Fibroblast of peridontal ligament (primary cell): ENCODE results near the gene SETD7.
A peak's percentile ranks its signal among the peaks of the same experiment; 100 is the strongest.

ENCODE experiments used
- DNase-seq: peaks from one replicate; pipeline ENCODE4 v3.0.0-alpha.2; 2010; ENCODE audit errors: extremely low read depth

SETD7 gene

DNA sequence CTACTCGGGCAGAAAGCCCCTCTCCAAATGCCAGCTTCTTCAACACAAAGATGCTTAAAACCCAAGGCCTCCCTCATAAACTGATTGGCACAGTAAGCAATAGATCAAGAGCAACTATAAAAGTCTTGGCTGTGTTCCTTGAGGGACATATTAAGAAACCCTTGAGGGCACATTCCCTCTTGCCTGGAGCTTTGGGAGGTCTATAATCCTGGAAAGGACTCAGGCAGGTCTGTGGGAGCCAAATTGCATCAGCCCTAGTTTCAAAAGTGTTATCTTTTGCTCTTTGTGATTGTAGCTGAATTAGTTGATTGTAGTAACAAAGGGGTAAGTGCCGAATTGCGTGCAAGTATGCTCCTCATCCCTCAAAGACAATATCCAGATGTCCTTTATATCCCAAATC, 18.6 kb upstream of the SETD7 start:
- no peak for DNase-seq

DNA sequence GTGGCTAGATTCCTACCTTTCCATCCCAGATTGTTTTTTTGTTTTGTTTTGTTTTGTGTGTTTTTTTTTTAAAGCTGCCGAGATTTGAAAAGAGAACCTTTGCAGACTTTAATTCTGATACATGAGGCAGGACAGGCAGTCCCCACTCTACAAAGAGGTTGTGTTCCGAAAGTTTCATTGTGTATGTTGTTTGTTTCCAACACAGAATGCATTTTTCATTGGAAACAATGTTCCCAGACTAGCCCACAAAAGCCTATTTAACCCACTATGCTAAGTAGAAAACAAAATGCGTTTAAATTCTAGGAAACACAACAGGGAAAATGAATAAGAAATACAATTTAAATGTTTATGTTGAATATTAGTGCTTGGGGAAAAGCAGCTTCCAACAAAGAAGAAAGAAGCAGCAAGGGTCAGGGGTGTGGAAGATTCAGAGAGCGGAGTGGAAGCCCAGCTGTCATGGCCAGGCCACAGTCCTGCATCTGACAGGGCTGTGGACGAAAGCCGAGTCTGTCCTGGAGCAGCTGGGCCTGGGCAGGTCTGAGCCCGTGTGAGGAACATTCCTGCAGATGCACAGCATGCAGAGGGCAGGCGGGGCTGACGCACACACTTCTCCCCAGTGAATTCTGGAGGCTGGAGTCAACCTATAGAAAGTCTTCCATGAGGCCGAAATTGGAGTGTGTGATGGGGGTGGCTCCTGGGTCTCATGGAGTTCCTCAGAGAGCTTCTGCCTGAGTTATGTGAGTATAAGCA, 12.4 kb upstream of the SETD7 start:
- DNase-seq: no peak

DNA sequence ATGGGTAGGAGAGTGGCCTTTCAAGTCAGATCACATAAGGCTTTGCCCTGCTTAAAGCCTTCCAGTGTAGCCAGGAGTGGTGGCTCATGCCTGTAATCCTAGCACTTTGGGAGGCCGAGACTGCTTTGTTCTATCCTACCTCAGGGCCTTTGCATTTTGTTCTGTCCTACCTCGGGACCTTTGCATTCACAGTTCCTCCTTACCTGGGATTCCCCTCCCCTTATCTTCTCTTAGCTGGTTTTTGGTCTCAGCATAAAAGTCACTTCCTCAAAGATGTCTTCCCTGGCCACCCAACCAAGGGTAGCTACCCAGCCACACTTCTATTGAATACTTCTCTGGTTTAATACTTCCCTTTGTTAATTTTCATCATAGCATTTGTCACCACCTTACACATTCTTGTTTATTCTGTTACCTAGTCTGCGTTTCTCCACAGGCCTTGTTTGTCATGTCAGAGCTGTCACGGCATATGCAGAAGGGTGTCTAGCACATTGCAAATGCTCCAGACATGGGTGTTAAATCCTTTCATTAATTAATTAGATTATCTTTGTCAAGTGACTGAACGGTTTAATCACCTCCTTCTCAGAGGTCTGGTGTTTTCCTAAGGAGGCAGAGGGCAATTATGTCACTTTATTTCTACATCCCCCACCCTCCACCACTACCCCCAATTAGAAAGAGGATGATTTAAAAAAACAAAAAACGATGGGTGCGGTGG, 11.3 kb upstream of the SETD7 start:
- no peak for DNase-seq

DNA sequence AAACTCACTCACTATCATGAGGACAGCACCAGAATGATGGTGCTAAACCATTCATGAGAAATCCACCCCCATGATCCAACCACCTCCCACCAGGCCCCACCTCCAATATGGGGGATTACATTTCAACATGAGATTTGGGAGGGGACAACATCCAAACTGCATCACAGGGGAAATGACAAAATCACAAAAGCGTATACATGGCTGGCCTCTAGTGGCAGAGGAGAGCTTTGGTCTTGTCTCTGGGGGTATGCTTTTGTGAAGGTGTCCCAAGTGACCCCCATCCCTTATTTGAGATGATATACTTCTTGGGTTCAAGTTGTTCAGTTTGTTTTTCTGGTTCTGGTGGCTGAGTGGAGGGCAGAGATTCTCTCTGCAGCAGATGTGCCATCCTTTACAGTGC, 8.5 kb upstream of the SETD7 start:
- DNase-seq: no peak

DNA sequence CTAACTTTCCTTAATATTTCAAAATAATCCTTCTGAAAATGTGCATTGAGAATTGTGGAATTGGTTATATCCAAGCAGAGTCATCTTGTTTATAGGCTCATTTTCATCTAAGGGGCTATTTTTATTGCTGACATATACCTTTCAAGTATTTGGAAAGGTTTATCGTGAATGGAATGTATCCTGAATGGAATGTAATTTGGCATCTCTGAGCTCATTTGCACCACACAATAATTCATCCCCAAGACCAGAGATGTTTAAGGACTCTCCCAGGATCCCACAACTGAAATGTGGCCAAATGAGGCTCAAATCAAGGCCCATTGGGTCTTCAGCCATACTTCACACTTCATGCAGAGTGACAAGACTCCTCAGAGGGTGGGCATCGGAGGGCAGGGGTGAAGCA, 7.5 kb upstream of the SETD7 start:
- DNase-seq: no peak

DNA sequence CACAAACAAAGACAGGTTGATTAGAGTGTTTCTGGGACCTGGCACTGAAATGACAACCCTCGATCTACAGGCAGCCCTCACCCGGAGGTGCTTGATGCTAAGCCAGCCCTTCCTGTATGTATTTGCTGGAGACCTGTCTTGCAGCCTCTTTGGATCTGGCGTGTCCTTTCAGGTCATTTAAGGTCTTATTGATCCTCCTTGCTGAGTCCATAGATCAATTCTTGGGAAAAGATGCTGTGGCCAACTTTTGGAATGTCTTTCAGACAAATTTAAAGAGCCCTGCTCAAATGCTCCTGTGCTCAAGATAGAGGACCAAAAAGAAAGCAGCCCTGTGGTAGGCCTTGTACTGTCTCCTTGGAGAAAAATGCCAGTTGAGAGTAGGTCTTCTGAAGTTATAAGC, 6.8 kb upstream of the SETD7 start:
- DNase-seq: no peak

DNA sequence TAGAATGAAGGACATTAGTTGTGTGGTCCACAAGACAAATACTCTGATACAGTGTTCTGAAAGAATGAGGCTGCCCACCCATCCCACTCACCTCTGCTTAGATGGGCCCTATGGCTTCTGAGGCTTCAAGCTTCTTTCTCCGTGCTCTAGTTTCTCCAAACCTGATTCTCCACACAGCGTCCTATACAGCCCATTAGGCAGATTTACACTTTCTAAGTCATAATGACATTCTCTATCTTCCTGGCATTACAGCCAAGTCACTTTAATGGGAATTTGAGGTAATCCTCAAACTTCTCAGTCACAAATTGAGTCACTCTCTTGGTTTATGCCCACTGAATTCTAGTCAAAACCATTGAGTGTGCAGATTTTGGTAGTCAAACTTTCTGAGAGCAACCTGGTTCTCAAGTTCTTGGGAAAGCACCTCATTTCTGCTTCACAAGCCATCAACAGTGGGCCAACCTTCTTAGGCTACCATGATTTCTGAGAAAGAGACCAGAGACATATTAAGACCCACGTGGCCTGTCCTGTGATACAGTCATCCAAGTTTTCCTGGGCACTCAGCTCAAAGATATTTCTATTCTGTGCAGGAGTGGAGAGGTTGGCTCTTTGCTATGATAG, 6.2 kb upstream of the SETD7 start:
- no peak for DNase-seq

DNA sequence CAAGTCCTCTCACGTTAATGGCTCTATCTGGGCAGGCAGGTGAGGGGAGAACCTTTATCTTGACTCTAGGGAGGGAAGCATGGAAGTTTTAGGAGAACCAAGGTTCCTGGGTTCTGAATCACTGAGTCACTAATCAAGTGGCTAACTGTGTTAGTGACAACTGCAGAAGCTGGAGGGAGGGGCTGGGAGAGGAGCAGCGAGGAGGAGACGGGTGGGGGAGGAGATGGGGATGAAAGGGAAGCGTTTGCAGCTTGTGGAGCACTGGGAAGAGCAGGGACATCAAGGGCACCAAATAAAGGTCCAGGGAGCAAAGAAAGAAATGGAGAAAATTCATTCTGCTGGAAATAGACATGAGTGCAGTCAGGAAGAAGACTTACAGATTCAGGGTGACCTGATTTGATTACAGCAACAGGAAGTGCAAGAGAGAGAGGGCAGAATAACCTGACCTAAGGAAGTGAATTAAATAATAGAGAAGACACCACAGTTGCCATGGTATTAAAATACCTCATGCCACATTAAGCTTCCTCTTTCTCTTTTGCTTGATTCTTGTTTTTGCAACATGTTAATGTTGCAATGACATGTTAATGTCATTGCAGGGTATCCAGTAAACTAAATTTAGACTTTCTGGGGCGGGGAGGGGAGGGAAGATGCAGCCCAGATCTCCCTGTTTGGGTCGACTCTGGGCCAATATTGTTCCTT, 4.5 kb upstream of the SETD7 start:
- no peak for DNase-seq

DNA sequence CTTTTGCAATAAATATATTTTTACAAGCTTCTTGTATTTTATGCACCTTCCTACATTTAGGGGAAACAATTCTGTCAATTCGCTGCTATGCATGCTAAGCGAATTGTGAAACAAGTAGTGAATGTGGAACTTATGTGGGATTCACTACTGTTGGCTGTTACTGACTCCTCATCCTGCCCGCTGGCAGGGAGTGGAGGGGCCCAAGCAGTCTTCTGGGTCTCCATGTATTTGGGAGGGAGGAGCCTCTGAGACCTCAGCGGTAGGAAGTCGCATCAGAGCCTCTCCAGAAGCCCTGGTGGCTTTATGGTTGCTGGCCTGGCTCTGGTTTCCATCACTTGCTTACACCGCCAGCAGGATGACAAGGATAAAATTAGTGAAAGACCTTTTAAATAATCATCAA, 3.7 kb upstream of the SETD7 start:
- no peak for DNase-seq

DNA sequence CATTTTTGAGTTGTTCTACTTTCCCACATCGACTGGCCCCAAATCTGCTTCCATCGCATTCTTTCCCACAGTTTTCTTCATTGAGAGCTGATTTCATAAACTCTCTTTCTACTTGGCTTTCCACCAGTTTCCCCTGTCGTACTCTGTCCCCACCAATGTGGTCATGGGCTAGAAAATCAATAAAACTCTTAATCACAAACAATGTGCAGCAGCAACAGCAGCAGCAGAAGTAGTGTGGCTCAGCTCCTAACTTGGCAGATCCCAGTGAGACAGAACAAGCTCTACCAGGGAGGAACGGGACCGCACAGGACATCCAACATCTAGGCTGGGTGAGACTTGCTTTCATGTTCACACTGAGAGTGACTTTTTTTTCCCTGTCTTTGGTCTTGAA, 3.1 kb upstream of the SETD7 start:
- DNase-seq: peak; percentile 33

DNA sequence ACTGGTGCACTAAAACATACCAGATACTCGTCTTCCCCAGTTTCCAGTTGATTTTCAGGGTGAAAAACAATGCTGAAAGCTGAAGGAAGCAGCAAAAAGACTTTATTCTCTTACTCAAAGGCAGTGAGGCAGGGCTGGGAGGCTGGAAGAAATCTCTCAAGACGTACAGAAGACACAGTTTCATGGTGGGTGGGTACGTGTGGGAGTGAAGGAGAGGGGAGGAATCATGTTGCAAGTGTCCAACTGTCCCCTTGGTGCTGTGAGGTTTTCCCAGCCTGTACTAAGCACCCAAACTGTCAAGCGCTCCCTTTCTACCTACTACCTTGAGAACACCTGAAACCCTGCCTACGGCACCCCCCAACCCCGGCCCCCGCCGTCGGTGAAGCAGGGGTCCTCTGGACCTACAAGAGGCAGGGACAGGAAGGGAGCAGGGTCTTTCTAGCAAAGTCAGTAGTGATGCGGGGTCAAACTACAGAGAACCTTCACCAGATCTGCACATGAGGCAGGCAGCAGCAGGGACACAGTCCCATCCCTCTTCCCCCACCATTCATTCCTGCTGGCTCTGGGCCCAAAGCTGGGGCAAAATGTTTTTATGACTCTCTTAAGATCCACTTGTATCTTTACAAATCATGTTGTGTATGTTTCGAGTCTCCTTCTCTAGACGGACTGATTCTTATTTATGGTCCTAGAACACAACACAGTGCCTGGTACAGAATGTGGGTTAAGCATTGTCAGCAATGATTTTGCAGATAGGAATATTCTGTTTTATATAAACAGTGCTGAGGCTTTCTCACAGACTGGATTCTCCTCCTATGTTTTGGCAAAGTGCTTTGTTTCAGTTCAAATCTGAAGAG, 2.4 kb upstream of the SETD7 start:
- DNase-seq: no peak

DNA sequence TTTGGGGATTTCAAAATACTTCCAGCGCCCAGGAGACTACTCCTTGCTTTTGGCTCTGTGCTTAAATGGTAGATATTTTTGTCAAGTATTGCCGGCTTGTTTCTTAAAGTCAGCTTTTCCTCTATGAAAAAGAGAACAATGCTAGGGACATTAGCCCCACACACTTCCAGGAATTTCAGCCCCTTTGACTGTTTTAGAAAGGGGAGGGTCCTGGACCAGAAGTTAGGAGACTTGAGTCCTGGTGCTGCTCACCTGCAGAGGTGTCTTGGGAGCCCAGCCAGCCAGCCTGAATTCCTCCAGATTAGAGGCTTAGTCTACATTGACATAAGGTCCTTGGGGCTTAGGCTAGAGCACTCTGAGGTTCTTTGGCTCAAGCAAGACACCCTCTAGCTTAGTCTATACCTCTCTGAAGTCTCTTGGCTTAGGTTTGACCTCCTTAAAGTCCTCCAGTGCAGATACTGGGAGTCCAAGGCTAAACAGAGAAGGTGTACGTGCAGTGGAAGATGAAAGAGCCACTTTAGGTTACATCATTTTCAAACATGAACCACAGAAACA, 1.6 kb upstream of the SETD7 start:
- no peak for DNase-seq

DNA sequence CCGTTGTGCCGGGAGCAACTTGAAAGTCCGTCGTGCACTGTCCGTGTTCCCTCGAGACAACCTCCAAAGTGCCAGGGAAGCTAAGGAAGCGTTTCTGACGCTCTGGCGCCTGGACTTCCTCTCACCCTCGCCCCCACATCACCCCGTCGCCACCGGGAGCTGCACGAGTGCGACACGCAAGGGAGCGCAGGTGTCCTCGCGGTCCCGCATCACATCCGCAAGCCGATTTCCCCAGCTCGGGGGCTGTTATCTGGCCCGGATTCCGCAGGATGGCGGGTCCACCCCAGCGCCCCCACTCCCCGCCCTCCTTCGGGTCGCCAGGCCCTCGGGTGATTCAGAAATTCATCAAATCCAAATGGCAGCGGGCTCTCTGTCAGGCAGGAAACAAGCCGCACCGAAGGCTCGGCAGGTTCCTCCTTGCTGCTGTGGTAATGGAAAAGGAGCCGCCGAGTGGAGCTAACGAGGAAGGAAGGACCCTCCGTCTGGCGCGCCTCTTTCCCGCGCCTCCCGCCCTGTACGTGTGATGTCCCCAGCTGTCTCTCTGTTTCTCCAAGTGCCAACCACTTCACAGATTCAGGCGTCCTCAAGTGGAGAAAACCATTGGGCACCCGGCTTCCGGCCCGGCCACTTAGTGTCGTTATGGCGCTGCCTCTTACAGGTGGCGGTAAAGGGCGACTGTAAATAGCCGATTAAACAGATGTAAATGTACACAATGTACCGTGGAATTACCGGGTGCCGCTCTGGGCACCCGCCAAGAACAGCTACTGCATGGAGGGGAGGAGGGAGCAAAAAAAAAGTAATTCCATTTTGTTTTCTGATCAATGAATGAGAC, 921 bp upstream of the SETD7 start:
- no peak for DNase-seq

DNA sequence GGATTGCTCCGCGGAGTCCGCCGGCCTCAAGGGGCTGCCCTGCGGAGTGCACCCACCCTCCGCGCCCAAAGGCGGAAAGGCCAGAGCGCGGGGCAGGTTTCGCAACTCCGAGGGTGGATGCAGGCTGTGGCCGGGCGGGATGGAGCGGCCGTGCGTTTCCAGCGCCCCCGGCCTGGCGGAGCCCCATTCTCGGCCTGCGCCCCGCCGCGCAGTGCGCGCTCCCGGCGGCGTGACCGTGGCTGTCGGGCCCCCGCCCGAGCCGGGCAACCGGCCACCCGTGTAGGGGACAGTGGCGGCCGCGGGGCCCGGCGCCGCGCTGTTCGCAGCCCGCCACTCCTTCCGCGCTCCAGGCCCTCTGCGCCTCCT, 331 bp downstream of the SETD7 start:
- DNase-seq: no peak

DNA sequence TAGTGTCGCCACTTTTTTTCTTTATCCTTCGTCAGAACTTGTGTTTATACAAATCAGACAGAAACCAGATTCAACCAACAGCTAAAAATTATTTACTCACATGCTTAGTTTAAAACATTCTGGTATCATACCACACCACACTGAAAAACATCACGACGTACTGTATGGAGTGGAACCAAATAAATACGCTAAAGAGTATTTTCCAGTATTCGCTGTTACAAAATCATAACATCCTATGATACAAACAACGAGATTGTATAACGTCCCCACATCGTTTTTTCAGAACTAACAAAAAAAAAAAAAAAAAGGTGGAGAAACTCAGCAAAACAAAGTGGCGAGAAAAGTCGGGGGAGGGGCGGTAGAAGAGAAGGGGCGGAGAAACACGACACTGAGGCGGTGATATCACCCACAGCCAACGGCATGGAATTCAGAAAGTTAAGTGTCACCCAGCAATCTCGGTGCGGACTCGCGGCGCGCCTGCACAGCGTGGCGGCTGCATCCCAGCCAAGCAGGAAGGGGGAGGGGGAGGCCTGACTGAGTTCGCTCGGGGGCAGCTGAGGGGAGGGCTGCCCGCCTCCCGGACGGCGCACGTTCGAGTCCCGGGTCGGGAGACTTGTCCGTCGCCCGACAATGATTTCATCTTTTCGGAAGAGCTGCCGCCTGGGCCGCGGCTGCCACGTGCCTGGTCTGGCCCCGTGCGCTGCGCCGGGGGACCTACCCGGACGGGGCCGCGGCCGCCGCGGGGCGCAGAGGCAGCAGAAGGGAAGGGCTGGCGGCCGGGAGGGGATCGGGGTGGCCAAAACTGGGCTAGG, 920 bp downstream of the SETD7 start:
- DNase-seq: peak; percentile 86

DNA sequence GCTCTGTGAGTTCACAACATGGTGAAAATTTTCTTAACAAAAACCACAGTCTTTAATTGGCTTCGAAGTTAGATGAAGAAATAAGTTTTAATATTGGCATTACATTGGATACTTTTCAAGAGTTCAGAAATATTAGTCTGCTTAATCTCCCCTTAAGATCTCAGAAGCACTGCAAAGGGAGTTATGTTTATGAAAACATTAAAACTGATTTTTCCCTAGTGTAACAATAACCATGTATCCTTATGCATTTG, 1.5 kb downstream of the SETD7 start:
- no peak for DNase-seq

DNA sequence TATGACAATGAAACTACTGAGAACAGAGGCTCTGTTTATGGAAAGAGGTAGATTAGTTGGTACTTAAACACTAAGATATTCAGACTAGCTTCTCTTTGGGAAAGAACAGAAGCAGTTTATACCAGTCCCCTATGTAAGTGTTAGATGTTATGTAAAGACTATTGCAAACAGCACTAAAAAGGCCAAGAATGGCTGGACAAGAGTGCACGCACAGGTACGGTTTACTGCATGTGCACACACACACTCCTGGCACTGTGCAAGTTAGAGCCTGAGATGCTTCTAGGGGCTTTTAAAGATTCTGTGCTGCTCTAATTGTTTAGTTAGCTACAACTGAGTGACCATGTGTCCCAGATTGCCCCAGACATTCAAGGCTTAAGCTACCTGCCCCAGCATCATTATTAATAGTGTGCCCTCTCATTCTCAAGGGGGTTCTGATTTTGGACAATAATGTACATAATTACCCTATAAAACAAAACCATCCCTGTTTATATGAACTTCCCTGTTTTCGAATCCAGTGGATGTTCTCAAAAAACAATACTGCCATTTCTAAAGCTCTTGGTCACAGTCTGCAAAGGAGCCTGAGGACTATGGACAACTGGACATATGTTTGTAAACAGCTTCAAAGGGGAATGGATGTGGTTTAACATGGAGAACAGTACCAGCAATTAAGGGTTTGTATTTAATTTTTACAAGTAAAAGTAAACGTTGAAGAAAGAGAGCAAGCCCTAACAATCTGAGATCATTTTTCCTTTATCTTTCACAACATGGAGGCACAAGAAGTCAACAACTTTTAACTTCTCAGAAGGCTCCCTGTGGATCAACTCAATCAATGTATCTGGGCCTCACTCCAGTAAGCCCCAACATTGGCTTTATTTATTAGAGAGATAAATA, 2.0 kb downstream of the SETD7 start:
- DNase-seq: peak; percentile 28

DNA sequence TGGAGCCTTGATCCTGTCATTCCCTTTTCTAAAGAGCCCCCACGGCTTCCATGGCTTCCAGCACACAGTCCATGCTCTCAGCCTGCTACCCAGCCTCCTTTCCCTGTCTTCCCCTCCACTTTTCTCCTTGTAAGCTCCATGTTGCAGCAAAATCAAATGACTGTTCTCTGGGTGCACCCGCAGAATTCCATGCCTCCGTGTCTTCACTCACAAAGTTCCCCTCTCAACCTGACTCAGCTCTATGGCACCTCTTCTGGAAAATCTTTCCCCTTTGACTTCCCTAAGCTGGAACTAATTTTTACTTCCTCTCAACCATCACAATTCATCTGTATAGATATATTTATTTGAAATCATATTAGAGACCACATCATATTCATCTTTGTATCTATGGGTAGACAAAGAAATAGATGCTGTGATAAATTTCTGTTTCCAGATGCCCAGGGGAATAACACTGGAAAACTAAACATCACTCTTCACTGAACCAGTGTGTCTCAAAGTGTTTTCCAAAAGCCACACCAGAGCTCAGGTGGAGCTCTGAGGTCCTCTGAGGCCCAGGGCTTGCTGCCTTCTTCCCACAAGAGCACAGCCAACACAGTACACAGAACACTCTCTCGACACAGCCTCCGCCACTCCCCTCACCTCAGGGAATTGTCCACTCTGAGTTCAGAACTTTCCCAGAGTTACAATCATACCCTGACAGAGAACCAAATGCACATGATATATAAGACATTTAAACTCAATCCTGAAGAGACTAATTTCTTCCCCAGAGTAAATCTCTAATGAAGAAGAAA, 3.3 kb downstream of the SETD7 start:
- DNase-seq: peak; percentile 72
